HPDE6-E6E7 (cell line): ENCODE measurements around the gene ANKLE1.

Experiments used
- DNase-seq: peaks from one replicate; pipeline ENCODE4 v3.0.0; 2011; ENCODE audit warnings: missing footprints; ENCODE audit errors: extremely low spot score

The ANKLE1 gene

GRCh38 chr19:17327068-17327653, 45.5 kb downstream of the ANKLE1 start:
- DNase-seq = no peak

DNA sequence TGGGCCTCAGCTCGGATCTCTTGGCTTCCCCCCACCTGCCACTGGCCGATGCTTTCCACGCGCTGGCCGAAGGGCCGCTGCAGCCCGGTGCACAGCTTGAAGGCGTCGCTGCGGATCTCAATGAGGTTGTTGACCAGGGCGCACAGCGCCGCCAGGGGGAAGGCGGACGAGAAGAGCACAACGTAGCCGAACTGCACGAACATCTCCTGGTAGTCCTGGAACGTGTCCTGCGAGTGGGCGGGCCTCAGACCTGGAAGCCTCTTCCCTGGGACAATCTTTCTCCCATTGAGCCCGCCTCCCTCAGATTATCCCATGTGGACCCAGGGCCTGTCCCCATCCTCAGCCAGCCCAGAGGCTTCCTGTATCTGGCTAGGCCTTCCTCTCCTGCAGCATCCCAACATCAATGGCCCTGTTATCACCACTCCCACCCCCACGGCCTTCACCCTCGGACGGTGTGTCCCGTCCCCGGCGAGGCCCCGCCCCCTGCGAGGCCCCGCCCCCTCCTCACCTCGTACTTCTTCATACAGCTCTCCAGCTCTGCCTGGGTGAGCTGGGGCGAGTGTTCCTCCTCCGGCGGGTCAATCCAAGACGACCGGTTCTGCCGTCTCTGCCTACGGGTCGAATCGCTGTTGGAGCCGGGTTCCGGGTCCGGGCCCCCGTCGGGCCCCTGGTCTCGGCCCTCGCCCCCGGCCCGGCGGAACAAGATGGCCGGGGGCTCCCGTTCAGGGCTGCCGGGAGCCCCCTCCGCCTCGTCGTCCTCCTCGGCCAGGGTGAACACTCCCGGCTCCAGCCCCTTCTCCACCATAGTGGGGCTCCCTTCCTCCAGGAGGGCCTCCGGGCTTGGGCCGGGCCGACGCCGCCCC, 46.2 kb downstream of the ANKLE1 start:
- DNase-seq = no peak

GRCh38 chr19:17328517-17329365, 47.0 kb downstream of the ANKLE1 start:
- DNase-seq = no peak

GRCh38 chr19:17329366-17330261, 47.9 kb downstream of the ANKLE1 start:
- no peak for DNase-seq

DNA sequence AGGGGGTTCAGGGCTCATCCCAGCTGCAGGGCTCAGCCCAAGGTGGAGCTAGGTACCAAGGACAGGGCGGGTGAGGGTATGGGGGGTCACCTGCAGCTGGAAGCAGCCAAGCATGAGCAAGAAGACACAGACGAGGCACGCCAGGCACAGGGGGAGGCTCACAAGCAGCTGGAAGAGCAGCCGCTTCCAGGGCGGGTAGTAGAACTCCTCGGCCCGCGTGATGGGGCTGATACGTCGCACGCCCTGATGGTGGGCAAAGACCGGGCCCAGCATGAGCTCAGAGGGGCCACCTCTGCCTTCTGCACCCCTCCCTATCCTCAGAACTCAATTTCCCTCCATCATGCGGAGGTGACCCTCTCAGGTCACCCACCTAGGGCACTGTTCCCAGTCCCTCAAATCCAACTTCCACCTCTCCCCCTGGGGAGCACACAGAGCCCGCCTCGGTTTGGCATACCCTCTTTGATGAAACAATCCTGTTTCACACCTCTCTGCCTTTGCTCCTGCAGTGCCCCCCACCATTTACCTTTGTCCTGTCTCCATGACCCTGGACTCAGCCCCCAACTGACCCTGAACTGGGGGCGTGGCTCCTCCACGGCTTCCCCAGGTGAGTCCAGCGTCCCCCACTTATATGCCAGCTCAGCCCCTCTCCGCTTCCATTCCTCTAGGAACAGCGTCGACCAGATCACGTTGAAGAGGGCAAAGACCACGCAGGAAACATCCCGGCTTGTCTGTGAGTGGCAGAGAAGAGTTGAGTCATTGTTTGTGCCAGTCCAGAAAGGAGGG, 48.8 kb downstream of the ANKLE1 start:
- DNase-seq = no peak

- no peak for DNase-seq
Measured at GRCh38 chr19:17331045-17331558, 49.4 kb downstream of the ANKLE1 start.

DNA sequence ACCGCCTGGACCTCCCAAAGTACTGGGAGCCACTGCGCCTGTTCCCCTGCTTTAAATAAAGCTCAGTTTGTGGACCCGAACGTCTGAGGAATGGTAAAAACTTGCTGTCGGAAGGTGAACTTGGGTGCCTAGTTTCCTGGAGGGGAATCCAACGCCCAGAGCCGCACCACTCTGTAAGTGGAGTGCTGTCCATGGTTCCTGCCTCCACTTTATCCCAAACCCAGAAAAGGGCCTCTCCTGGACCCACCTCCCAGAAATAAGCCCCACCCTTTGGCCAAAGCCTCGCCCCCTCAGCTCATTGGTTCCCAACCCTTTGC, 50.6 kb downstream of the ANKLE1 start:
- DNase-seq = no peak

DNA sequence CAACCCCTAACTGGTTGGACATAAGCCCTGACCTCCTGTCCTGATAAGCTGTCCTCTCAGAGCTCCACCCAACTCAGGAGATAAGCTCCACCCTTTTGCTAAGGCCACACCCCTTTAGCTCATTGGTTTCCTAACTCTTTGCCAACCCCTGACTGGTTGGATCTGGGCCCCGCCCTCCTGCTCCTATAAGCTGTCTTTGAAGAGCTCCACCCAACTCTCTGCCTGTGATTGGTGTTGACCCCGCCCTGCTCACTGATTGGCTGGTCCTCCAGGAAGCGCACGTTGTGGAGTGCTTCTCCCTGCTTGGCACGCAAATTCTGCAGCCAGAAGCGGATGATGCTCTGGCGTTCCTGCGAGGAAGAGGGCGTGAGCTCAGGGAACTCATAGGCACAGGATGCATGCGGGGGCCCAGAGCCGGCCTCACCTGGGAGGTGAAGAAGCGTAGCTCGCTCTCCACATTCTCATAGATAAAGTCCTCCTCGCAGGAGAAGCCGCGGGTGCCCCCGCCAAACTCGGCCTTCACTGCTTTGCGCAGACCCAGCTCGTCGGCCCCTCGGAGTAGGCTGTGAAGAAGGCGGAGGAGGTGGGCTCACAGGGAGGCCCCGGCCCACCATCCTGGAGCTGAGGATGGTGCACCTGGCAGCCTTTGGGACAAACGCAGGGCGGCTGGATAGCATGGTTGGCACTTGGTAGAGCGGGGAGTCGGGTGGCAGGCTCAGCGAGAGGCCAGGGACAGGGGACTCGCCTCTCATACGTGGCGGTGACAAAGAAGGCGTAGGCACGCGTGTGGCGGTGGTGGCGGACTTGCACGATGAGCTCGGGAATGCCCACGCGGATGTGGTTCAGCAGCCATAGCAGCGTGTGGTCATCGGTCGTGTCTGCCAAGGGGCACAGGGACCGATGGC, 51.2 kb downstream of the ANKLE1 start:
- no peak for DNase-seq

- peak; percentile 68 for DNase-seq
Measured at GRCh38 chr19:17333611-17334413, 52.1 kb downstream of the ANKLE1 start.

DNA sequence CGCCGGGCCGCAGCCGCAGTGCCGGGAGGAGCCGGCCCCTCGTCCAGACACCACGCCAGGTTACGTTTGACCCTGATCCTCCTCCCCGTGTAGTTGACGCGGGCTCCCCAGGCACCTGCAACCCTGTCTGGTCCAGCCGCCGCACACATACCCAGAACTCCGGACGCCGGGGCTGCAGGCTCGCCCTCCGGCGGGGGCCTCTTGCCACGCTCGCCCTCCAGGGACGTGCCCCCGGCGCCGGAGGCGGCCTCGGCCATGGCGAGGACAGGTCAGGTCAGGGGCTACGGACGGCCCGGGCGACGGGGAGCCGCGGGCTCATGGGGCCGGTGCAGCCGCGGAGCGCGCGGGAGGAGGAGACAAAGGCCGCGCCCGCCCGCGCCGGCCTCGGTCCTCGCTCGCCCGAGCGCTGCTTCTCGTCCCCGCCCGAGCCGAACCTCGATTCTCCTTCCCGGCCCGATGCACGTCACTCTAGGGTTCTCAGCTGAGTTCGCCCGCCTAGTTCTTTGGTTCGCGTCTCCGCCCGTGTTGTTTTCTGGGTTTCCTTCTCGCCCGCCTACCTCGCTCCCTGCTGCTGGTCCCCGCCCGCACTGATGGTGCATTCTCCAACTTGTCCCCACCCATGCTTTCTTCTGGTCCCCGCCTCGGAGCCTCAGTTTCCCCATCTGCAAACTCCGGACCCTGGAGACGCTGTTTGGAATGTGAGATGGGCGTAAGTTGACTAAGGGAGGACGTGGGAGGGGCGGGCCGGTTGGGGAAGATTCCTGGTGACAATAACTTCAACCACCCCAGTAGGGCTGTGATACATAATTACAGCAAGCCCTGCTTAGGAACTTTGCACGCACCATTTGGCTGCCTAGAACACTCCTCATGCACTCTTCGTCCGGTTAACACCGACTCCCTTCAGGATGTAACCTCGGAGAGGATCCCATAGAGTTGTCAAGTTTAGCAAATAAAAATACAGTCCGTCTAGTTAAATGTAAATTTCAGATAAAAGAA, 53.0 kb downstream of the ANKLE1 start, which contains the start of gene ANO8:
ANO8 (minus strand) TSS at position 442 of the 996 bp plus-strand sequence; CDS start at position 257, 185 bp downstream.
- DNase-seq = peak; percentile 93

DNA sequence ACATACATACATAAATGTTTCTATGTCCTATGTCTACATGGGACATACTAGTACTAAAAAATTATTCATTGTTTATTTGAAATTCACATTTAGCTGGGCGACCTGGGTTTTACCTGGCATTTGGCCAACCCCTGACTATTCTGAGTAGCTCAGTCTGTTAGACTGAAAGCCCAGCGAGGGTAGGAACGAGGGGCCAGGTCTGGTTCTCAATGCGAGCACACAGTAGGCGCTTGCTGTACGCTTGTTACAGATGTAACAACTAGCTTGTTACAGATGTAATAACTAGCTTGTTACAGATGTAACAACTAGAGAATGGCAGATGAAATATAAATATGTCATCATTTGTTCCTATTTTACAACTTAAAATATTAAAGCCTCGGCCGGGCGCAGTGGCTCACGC, 53.9 kb downstream of the ANKLE1 start:
- DNase-seq = no peak
